AG04449 (cell line): ENCODE results near the gene HOXA1.

Experiments used
- CTCF ChIA-PET: fragments of 350-600 bp; formaldehyde crosslinking; extraction: SDS; loops from one replicate; lab custom pipeline; 2021; ENCODE audit warnings: antibody characterized with exemption; lab: Yijun Ruan, JAX
- POLR2A ChIA-PET: fragments of 400-600, 350-600 bp; formaldehyde crosslinking; extraction: SDS; loops from one replicate; lab custom pipeline; 2020; ENCODE audit warnings: antibody characterized with exemption, inconsistent platforms; lab: Yijun Ruan, JAX
- DNase-seq: peaks from one replicate; pipeline ENCODE4 v3.0.0-alpha.2; 2010; ENCODE audit warnings: low read depth, low spot score
- H3K4me3 ChIP-seq: 2 replicates; pipeline ENCODE4 v1.5.1; 2011; ENCODE audit warnings: low read depth, mild to moderate bottlenecking, control low read depth, low read length
- TF ChIP-seq, protein P1 (sequence below): IDR thresholded peaks from one replicate; pipeline ENCODE4 v1.5.1; 2011; ENCODE audit warnings: mild to moderate bottlenecking, moderate library complexity, low read length, control low read depth, inconsistent platforms; ENCODE audit not compliant: insufficient read depth; ENCODE audit errors: missing control alignments

Gene HOXA1

DNA sequence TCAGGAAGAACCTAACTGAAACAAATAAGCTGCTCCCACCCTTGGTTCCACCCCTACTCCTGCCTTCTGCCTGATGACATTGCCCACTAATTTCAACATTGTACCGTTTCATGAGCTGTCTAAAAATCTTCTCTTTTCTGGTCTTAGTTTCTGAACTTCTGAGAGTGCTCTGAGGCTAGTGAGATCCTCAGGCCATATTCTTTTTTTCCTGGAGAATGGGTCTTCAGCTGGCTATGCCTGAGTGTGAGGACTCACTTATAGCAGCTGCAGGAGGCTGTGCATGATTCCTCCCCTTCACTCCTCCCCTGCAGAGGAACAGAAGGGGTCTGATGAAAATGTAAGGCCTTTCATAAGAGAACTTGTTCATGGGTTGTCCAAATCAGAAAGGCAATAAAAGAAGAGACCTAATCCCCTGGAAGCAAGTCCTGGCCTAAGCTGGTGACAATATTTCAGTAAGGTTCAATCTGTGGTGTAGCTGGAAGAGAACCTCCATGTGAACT is 23.7 kb upstream of the HOXA1 start:
- H3K4me3 ChIP-seq = no peak overlapping the region
- DNase-seq = no peak
- TF ChIP-seq, protein P1, sequence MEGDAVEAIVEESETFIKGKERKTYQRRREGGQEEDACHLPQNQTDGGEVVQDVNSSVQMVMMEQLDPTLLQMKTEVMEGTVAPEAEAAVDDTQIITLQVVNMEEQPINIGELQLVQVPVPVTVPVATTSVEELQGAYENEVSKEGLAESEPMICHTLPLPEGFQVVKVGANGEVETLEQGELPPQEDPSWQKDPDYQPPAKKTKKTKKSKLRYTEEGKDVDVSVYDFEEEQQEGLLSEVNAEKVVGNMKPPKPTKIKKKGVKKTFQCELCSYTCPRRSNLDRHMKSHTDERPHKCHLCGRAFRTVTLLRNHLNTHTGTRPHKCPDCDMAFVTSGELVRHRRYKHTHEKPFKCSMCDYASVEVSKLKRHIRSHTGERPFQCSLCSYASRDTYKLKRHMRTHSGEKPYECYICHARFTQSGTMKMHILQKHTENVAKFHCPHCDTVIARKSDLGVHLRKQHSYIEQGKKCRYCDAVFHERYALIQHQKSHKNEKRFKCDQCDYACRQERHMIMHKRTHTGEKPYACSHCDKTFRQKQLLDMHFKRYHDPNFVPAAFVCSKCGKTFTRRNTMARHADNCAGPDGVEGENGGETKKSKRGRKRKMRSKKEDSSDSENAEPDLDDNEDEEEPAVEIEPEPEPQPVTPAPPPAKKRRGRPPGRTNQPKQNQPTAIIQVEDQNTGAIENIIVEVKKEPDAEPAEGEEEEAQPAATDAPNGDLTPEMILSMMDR = no peak
- ChIA-PET POLR2A (no interaction called here), CTCF (interaction anchor here (1.3 kb wide), 1 partner anchor 31 kb away, joined by 3 read pairs; no protein-coding TSS in a partner anchor)

DNA sequence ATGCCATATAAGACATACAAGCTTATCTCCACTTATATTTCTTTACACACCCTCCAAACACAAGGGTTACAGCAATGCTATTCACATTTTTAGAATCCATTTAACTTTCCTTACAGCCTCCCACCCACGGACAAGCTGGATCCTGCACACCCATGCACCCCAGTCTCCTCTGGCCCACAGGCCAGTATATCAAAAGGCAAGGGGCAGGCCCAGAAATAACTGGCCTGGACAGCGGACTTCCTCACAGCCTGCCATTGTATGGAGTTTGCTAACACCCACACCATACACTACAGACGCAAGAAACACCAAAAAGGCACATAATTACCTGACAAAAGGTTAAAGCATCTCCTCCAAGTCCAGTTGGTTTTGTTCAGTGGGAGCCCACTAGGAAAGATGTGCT is 22.8 kb upstream of the HOXA1 start:
- POLR2A ChIA-PET = no interaction called here
- TF ChIP-seq, protein P1 = no peak
- H3K4me3 ChIP-seq = no peak overlapping the region
- CTCF ChIA-PET = interaction anchor here (0.9 kb wide), 2 partner anchors 9 to 32 kb away, joined by 4 read pairs; no protein-coding TSS in a partner anchor
- no peak for DNase-seq

DNA sequence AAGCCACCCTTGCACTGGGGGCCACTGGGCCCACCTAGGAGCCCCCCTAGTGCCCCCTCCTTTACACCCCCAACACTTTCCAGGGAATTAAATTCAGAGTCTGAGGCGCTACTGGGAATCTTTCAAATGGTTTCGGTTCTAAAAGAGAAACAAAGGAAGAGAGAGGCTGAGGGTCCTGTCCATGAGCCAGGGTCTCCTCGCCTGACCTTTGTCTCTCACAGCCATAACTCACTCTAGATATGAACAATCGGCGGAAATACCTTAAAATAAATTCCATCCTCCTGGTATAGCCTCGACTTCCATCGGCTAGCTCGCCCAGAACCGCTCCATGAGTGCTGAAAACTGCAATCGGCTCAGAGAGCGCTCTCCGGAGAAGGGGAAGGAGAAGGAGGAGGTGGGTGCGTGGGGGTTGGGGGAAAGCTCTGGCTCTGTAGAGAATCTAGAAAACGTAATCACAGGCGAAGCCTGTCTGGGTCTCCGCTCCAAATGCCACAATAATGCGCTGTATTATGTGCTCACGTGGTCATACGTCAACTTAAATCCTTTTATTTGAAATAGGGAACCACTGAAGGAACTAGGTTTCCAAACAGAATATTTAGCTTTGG is 22.2 kb upstream of the HOXA1 start:
- DNase-seq = no peak
- ChIA-PET POLR2A (no interaction called here), CTCF (interaction anchor here (0.9 kb wide), 2 partner anchors 9 to 33 kb away, joined by 4 read pairs; no protein-coding TSS in a partner anchor)
- H3K4me3 ChIP-seq = no peak overlapping the region
- TF ChIP-seq, protein P1 = no peak

DNA sequence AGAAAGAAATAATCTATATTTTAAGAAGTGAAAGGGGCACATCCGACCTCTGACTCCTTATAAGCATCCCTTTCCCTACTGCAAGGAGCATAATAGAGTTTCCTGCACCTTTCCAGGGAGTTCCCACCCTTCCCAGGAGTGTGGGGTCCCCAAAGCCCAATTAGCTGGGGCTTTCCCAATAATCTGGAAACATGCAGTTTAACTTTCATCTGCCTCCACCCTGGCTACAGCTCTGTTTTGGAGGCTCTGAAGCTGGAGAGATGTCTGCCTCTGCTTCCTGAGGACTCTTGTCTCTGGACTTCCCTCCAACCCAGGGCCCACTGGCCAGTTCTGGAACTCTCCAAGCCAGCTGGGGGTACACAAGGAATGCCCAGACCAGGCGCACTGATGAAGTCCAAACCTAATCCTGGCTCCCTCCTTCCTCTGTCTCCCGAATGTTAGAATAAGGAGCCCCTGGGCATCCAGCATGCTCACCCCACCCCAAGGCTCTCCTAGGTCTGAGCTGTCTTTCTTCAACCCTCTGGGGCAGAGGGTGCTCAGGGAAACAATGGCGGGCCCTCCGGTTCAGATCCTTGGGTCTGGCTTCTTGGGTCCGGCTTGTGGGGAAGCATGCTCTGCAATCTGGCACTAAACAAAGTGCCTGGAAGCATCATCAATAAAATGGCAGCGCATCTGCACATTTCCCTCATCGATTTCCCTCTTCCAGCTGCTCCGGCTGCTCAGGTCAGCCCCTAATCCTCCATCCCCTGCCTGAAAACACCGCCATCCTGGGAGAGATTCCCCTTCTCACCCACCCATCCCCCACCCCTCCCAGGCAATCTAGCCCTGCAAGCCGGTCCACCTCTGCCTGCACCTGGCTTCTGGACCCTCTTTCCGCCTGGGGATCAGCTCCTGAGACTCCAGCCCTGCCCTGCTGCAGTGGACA is 21.4 kb upstream of the HOXA1 start:
- CTCF ChIA-PET = interaction anchor here (0.9 to 1.1 kb wide), 3 partner anchors 8 to 426 kb away, joined by 3 to 4 read pairs (median 3); no protein-coding TSS in a partner anchor
- TF ChIP-seq, protein P1 = no peak
- no peak overlapping the region for H3K4me3 ChIP-seq
- POLR2A ChIA-PET = interaction anchor here (0.6 kb wide), 1 partner anchor 18 kb away, joined by 3 read pairs; no protein-coding TSS in a partner anchor
- DNase-seq = no peak

DNA sequence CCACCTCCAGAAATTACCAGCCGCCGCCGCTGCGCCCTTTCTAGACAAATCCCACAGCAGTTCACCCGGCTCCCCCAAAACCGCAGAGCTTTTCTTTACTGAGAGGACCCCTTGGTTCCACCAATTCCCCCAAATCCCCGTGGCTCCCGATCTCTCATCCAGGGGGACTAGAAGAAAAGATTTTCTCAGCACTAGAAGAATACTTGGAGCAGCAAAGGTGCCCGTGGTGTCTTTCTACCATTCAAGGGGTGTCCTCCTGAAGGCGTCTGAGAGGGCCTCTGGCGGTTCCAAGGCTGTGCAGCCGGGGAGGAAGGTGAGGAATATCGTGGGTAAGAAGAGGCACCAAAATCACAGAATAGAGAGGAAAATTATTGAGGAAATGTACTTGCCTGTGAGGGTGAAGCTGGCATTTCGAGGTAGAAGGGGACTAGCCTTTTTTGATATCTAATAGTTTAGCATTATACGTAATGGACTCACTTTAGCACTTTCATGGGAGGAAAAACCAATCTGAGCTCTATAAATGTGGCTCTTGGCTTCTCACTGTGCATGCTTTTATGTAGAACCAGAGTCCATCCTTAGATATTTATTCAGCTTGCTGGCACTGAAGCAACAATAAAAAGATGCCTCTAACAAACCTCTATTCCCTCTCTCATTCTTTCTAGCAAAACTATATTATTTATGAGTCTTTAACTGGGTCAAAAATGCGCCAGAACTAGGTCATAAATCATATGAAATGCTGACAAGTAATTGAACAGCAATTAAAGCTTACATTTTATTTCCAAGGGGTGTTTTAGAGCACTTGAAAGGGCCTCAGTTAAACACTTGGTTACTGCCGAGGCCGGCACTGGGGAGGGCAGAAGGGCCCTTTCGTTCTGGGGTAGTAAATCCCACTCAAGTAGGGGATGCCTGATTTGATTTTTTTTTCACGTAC is 20.5 kb upstream of the HOXA1 start:
- TF ChIP-seq, protein P1 = no peak
- DNase-seq = no peak
- POLR2A ChIA-PET = interaction anchor here (0.6 kb wide), 1 partner anchor 17 kb away, joined by 3 read pairs; no protein-coding TSS in a partner anchor
- CTCF ChIA-PET = interaction anchor here (0.9 to 2.2 kb wide), 7 partner anchors 8 to 435 kb away, joined by 3 to 6 read pairs (median 3); no protein-coding TSS in a partner anchor
- no peak overlapping the region for H3K4me3 ChIP-seq
